ES-I3 (cell line): ENCODE results near the gene GAR1.

Experiments used
- H3K36me3 ChIP-seq: 2 replicates; pipeline ENCODE4 v1.6.1; 2013; ENCODE audit warnings: mild to moderate bottlenecking, low read length, control low read depth, moderate library complexity; ENCODE audit not compliant: insufficient read depth
- H3K4me1 ChIP-seq: 2 replicates; pipeline ENCODE4 v1.6.1; 2013; ENCODE audit warnings: mild to moderate bottlenecking, control low read depth, low read length; ENCODE audit not compliant: insufficient read depth
- H3K9ac ChIP-seq: 2 replicates; pipeline ENCODE4 v1.6.1; 2013; ENCODE audit warnings: low read depth, mild to moderate bottlenecking, low read length, moderate library complexity
- H3K9me3 ChIP-seq: 2 replicates; pipeline ENCODE4 v1.6.1; 2013; ENCODE audit warnings: mild to moderate bottlenecking, low read length, moderate library complexity; ENCODE audit not compliant: control insufficient read depth, insufficient read depth

The GAR1 gene

DNA sequence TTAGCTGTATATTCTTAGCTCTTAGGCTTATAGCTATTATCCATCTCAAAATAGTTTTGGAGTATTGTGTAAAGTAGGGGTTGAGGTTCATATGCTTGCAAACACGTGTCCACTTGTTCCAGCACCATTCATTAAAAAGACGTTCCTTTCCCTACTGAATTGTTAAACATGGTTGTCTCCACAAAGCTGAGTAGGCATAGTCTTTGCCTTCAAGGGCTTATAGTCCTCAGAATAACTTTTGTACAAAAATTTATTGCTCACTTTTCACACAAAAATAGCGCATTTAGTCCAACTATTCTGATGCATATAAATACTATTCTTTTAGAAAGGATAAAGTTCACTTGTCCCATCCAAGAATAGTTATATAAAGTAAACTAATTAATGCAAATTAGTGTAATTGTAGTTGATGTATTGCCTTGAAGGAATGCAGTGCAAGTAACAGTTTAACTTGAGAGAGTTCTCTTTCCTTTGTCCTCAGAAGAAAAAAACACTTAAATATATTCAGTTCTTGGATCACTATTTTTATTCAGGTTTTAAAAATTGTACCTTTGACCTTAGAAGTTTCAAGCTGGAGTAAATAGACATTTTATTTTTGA lies 46.5 kb downstream of the GAR1 start:
- Histone ChIP-seq H3K9ac (no peak overlapping the region), H3K9me3 (no peaks in the 10 kb centered on the region), H3K36me3 (no peaks in the 10 kb centered on the region), H3K4me1 (no peaks in the 10 kb centered on the region)

DNA sequence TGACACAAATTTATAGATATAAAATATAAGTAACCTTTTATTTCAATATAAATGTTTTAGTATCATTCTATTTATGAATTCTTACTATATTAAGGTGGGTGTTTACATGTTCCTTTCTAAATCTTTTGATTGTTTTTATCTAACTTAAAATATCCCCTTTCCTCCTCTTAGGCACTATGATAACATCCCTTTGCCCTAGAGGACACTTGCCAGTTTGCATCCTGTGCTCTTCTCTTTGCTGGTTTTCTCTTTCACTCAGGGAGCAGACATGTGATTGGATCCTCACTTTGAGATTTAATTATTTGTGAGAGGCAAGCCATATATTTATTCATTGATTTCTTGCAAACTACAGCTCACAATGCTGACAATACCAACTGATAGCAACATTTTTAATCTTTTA lies 48.6 kb downstream of the GAR1 start:
- H3K36me3 ChIP-seq = no peaks in the 10 kb centered on the region
- no peaks in the 10 kb centered on the region for H3K4me1 ChIP-seq

DNA sequence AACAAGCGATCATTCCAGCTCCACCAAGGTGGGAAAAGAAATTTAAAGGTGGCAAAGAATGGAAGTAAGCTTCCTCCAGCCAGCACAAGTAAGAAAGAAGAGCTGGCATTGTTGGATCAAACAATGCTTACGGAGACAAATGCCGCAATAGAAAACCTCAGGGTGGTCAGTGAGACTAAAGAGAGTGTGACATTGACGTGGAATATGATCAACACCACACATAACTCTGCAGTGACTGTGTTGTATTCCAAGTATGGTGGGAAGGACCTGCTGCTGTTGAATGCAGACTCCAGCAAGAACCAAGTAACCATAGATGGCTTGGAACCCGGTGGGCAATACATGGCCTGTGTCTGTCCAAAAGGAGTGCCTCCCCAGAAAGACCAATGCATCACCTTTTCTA lies 54.5 kb downstream of the GAR1 start:
- H3K9me3 ChIP-seq = no peaks in the 10 kb centered on the region
- no peaks in the 10 kb centered on the region for H3K4me1 ChIP-seq
- H3K36me3 ChIP-seq = no peaks in the 10 kb centered on the region
- no peak overlapping the region for H3K9ac ChIP-seq

More for the DNA sequence above, 48.6 kb downstream of the GAR1 start:
- H3K9me3 ChIP-seq = no peaks in the 10 kb centered on the region
- H3K9ac ChIP-seq = no peak overlapping the region

DNA sequence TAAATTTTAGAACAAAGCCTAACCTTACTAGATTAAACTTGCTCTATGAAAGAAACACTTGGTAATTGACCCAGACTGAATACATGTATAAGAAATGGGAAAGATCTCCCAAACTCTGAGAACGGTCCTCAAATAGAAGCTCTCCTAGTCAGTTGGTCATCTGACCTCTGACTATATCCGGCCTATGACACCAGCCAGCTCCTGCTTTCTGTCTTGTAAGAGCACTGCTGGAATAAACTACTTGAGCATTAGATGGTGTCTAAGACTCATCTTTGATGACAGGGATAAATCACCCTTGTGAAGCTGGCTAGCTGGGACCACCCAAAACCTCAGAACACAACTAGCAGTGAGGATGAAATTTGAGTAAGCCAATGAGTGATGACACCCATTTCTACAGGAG lies 56.5 kb downstream of the GAR1 start:
- Histone ChIP-seq H3K9ac (no peak overlapping the region), H3K36me3 (no peaks in the 10 kb centered on the region), H3K9me3 (no peaks in the 10 kb centered on the region), H3K4me1 (no peaks in the 10 kb centered on the region)

DNA sequence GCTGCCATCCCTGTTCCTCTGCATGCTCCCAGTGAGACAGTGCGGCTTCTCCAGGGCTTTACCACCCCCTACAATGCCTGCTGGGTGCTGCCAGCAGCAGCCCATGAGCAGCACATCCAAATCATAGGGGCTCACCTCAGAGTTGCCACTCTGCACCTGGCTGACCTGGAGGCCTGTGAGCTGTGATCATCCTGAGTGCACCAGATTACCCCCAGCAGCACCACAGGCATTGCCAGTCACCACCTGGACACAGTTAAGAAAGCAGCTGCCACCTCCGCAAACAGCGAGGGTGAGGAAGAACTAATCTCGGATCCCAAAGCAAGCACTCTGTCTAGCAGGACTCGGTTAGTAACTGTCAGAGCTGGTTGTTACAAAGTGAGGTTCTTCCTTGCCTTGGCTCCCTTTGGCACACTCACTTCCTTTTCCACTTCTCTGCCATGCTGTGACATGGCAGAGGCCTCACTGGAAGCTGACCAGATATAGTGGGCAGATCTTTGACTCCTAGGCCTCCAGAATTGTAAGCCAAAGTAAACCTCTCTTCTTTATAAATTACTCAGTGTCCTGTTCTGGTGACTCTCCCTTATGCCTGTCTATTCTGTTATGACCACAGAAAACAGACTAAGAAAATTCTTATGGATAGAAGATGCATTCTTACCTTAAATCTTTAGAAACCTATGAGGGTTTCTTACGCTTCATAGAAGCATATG lies 57.5 kb downstream of the GAR1 start:
- H3K9ac ChIP-seq = no peak overlapping the region
- no peaks in the 10 kb centered on the region for H3K36me3 ChIP-seq
- no peaks in the 10 kb centered on the region for H3K9me3 ChIP-seq
- H3K4me1 ChIP-seq = no peaks in the 10 kb centered on the region

- no peaks in the 10 kb centered on the region for H3K36me3 ChIP-seq
Observed at GRCh38 chr4:109873791-109874514, 58.4 kb downstream of the GAR1 start.

More at GRCh38 chr4:109873791-109874514, 58.4 kb downstream of the GAR1 start:
- Histone ChIP-seq H3K9ac (no peak overlapping the region), H3K4me1 (no peaks in the 10 kb centered on the region), H3K9me3 (no peaks in the 10 kb centered on the region)
